ENCODE results near the gene SLC4A8.

Gene SLC4A8

DNA sequence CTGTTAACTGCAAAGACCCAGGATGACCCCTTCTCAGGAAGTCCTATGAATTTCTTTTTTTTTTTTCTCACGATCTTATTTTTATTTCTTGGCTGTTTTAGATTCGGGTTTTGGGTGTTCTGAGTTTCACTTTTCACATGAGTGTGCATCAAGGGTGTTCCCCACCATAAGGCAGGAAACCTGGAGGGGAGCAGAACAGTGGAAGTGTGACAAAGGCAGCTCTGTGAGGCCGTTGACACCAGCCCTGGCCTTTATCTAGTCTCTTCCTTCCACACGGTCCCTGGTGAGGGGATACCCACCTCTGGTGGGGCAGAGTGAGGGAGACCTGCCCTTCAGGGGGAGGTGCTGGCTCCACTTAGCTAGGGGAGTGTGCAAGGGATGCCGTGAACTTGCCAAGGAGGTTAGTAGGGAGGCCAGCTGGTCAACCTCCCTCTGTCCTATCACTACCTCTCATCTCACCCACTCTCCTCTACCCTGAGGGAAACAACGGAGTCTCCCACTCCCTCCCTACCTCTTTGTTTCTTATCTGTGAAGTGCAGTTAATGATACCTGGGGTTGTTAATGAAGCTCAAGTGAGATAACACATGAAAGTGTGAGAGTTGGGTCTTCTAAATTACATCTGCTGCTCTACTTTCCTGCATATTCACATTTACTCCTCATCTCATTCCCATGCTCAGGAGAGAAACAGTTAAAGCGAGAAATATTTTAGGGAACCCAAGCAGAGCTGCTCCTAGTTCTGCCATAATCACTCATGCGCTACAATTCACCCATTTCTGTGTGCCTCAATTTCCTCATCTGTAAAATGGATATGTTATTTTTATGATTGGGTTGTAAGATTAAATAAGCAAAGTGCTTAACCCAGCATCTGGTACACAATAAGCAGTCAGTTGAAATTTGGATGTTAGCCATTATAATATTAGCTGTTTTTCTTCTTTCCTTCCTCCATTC lies 29.1 kb upstream of the SLC4A8 start:
- DNase-seq, result no peak

DNA sequence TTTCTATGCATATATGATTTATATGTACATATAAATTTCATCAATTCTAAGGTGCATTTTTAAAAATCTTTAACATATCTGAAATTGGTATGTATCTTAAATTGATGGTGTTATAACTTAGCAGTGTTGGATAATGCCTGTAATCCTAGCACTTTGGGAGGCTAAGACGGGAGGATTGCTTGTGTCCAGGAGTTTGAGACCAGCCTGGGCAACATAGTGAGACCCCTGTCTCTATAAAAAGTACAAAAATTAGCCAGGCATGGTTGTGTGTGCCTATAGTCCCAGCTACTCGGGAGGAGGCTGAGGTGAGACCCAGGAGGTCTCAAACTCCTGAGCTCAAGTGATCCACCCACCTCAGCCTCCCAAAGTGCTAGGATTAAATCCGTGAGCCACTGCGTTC lies 27.0 kb upstream of the SLC4A8 start:
- DNase-seq, result no peak

DNA sequence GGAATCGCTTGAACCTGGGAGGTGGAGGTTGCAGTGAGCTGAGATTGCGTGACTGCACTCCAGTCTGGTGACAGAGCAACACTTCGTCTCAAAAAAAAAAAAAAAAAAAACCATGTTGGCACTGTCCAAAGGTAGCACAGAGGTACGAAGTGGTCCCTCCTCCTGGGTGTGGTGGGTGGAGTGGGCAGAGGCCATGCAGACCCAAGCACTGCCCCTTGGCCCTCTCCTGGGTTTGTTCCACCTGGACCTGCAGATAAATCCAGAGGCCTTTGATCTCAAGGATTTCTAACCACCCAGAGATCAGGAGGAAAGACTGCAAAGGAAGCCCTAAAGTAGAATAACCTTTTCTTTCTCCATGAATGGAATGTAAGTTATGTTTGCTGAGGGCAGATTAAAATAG lies 24.7 kb upstream of the SLC4A8 start:
- no peak for DNase-seq

DNA sequence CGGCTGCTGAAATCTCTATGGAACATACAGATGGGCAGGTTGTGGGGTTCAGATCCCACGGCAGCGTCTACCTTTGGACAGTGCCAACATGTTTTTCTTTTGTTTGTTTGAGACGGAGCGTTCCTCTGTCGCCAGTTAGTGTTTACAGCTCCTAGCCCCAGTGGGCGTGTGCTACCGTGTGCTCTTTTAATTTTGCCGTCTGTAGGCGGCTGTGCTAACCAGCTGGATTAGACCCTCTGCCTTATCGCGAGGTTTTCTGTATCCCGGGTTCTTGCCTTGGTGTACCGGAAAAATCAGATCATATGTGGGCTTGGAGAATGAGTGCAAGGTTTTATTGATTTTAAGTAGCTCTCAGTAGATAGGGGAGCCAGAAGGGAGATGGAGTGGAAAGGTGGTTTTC lies 23.6 kb upstream of the SLC4A8 start:
- DNase-seq, result no peak

DNA sequence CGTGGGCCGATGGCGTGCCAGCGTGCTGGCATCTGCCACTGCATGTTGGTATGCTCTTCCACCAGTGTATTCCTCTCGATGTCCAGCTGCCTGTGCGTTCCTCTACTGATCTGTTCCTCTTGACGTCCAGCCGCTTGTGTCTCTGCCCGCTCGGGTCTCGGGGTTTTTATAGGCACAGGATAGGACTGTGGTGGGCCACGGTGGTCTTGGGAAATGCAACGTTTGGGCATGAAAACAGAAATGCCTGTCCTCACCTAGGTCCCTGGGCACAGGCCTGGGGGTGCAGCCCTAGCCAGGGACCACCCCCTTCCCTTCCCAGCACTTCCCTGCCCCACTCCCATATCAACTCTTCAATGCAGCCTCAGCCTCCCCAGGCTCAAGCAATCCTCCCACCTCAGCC lies 23.1 kb upstream of the SLC4A8 start:
- DNase-seq, result no peak

DNA sequence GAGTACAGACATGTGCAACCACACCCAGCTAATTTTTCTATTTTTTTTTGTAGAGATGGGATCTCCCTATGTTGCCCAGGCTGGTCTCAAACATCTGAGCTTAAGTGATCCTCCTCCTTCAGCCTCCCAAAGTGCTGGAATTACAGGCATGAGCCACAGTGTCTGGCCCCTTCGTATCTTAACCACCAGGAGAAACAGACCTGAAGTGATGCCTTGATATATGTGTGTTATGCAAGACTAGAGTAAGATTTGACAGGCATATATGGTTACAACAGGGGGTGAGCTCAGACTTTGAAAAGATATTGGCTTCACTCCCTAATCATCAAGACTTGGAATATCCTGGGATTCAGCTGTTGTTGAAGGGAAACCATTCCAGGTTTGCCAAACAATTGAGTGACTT lies 22.7 kb upstream of the SLC4A8 start:
- no peak for DNase-seq

DNA sequence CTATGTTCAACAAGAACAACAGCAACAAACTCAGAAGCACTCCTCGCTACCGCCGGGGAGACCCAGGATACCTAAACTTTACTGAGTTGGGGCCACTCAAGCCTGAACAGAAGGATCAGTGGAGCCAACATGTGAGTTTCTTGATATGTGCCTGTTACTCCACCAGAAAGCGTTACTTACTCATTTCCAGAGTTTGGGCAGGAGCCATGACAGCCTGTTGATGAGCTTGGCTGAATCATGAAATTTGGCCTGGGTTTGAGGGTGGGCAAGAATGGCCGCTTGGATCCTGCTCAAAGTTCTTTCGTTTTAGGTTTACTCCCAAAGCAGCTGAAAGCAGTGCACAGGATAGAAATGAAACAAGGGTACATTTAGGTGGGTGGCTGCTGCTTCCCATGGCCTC lies 21.5 kb upstream of the SLC4A8 start:
- DNase-seq, result no peak

DNA sequence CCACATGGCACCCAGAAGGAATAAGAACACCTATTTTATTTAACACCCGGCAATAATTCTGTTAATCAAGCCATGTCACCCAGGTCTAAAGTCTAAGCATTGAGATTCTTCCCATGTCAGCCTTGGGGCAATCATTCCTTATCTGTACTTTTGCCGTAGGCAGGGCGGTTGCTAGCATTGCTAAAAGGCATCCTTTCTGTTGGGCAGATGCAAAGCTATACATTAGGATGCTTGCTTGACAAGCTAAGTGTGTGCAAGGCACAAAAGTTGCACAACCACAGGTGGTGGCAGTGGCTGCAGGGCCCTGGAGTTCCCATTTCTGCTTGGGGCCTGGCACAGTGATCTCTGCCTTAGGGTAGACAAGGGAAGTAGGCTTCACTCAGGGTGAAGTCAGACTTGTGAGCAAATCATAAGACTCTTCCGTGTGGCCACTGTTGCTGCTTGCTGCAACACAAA lies 20.9 kb upstream of the SLC4A8 start:
- DNase-seq, result no peak

DNA sequence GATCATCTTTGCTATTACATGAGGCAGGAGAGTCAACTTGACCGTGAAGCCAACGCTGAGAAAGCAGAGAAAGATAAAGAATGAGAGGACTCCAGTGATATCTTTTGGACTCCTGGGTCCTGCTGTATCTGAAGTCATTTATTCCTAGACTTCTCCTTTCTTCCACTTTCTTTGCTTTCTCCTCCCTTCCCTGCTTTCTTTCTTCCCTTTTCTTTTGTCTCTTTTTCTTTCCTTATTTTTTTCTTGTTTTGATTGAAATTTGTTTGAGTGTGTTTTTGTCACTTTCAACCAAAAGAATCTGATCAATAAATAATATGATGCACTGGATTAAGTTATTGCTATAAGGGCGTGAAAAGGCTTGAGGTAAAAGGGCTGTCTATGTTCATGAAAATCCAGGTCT lies 20.0 kb upstream of the SLC4A8 start:
- no peak for DNase-seq

DNA sequence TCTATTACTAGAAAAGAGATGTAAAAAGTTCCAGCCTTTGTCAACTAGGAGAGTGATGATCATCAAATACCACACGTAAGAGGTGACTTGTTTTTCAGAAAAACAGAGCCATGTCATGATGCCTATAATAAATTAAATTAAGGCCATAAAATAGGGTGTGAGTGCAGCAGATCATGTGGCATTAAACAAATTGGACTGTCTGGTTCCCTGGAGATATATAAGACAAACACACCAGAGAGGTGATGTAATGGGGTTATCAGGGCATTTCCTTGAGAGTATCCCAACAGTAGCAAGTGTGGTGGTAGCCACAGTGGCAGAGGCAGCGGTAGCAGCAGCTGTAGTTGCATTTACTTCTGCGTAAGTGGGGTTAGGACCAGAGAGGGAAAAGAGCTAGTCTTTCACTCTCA lies 18.8 kb upstream of the SLC4A8 start:
- no peak for DNase-seq

DNA sequence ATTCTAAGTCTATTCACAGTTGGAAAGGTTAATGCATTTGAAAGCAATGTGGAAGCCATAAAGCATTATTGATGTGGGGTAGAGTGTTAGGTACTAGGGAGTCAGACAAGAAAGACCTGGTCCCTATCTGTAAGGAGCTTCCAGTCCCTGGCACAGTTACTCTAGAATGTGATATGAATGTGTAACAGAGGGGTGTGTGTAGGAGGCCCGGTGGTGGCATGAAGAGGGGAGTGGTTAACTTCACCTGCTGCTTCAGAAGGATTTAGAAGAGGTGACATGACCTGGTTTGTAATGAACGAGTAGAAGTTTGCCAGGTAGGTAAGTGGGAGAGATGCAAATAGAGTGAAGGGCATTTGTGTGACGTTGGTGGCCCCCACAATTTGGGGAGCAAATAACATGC lies 18.3 kb upstream of the SLC4A8 start:
- DNase-seq, result no peak

DNA sequence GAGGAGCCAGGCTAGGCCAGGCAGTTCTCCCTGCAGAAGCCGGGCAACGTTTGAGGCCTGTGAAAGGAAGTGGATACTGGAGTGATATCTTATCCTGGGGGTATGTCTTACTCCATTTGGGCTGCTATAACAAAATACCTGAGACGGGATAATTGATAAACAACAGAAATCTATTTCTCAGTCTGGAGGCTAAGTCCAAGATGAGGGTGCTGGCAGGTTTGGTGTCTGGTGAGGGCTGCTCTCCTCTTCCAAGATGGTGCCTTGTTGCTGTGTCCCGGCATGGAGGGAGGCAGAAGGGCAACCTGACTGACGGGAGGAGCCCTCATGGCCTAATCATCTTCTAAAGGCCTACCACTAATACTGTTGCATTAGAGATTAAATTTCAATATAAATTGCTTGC lies 17.8 kb upstream of the SLC4A8 start:
- no peak for DNase-seq

DNA sequence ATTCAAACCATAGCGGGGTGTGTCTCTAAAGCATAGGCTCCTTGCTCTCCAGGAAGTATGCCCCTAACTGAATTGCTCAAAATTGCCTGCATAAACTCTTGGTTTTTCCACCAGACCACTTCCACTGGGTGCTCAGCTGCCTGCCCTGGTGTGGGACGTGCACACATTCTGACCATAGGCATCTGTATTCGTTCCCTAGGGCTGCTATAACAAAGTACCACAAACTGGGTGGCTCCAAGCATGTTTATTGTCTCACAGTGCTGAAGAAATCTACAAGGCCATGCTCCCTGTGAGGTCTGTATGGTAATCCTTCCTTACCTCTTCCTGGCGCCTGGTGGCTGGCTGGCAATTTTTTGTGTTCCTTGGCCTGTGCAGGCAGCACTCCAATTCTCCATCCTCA lies 17.0 kb upstream of the SLC4A8 start:
- no peak for DNase-seq

DNA sequence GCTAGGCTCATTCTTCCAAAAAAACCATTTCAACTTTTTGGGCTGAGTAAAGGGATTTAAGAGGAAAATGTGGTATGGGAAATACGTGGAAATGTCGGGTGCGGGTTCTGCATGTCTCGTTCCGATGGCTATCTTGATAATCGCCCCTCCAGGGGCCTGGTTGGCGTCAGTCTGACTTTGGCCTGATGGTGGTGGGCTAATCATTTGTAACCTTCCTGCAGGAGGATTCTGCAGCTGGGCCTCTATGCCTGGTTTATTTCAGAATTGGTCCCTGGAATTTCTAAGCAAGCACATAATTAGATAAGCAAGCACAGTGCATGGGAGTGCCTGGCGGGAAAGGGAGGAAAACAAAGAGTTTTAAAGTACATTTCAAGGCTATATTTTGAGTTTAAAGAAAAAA lies 14.8 kb upstream of the SLC4A8 start:
- no peak for DNase-seq

DNA sequence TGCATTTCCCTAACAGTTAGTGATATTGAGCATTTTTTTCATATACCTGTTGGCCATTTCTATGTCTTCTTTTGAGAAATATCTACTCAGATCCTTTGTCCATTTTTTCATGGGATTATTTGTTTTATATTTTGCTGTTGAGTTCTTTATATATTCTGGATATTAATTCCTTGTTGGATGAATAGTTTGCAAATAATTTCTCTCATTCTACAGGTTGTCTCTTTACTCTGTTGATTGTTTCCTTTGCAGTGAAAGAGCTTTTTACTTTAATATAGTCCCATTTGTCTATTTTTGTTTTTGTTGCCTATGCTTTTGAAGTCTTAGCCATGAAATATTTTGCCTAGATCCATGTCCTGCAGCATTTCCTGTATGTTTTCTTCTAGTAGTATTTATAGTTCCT lies 11.5 kb upstream of the SLC4A8 start:
- DNase-seq, result no peak

DNA sequence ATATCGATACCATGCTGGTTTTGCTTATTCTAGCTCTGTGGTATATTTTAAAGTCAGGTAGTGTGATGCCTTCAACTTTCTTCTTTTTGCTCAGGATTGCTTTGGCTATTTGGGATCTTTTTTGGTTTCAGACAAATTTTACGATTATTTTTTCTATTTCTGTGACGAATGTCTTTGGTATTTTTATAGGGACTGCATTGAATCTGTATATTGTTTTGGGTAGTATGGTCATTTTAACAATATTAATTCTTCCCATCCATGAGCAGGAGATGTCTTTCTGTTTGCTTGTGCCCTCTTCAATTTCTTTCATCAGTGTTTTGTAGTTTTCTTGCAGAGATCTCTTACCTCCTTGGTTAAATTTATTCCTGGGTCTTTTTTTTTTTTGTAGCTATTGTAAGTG lies 10.8 kb upstream of the SLC4A8 start:
- DNase-seq, result no peak

DNA sequence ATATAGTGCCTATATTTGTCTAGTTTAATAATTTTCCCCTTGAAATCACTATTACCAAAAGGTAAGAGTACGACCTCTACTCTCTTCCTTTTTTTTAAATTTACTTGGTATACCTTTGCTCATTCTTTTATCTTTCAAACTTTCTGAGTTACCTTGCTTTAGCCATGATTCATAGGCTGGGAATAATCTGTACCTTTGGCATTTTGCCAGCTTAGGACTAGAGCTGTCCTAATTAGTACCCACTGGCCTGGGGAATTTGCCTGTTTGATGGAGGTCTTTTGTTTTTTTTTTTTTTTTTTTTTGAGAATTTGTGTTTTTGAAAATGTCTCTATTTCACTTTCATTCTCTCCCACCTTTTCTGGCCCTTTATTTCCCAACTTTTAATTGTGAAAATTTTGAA lies 8.7 kb upstream of the SLC4A8 start:
- peak; percentile 11 for DNase-seq

DNA sequence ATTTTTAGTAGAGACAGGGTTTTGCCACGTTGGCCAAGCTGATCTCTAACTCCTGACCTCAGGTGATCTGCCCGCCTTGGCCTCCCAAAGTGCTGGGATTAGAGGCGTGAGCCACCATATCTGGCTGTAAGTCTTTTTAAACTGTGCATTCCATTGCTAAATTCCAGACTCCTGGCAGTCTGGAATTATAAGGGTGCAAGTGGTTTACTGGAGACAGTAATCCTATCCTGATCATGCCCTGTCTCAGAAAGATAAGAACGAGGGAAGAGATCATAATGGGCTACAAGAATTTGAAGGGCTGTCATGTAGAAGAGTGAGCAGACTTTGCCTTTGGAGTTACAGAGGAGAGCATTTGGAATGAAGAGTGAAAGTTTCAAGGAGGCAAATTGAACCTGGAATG lies 6.8 kb upstream of the SLC4A8 start:
- no peak for DNase-seq

DNA sequence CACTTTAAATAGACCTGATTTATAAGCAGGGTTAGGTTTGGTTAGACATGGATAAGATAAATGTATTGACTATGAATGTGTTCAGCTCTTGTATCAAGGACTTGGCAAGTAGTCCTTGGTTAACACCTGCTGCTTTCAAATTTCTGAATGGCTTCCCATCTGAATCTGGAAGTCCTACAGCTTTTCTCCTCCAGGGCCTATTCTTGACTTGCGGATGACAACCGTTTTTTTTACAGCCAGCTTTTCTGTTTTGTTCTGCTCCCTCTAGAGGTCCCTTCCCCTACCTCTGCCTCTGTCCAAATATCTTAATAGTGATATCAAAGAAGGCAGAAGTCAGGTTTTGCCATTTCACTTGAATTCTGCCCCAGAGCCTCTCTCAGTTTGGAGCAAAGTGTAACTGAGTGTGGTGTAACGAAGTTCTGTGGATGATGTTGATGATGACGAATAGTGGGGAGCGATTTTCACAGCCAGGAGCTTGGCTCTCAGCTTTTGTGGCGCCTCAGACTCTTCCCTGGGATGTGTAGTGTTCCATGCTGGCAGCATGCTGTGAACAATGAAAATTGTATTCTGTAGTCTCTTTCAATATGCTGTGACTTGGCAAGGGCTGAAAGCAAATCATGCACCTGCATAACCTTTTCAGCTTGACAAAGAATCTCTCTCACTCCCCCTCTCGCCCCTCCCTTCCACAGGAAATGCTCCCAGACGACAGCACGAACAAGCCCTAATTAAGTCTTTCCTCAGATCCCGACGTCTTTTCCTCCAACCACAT lies 5.0 kb upstream of the SLC4A8 start:
- DNase-seq, result peak; percentile 94

DNA sequence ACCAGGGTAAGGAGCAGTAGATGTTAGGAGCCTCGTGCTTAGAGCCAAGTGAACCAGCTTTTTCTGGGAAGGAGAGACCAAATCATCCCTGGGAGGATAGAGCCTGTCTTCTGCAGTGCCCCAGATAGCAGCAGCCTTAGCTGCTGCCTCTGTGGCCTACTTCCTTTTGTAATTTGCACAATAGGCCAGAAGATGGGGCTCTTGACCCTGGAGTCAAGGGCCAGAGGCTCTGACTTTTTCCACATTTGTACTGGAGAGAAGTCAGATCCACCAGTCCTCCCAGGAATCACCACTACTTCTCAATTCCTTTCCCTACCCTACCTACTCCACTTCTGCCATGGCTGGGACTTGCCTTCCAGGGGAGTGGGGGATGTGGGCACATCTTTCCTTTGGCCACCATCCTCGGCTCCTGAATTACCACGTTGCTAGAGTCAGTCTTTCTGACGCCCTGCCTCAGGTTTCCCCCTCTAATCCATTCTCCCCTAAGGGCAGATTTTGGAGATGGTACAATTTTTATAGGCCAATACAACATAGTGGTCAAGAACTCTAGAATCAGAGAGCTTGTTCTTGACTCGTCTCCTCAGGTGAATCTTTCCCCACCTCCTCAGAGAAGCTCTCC lies 3.3 kb upstream of the SLC4A8 start:
- DNase-seq, result peak; percentile 73

DNA sequence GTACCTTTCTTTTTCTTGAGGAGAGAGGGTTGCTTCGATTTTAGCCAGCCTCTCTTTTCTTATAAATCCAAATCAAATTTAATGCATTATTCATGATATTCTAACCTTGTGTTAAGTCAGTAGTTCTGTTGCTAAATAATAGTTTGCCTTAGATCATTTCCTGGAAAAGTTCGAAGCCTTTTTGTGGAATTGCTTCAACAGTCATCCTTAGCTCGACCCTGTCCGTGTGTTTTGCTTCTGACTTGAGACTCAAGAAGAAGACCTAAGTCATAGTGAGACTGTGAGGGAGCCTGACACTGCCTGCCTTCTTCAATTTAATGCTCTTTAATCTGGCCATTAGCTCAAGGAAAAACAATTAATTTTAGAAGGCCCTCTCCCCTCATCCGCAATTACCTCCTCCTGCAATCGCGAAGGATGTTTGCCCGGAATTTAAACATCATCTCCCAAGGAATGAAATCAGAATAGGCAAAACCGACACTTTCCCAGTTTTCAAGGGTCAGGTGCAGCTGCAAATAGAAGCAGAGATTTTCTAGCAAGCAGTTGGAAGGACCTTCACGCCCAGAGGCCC lies 453 bp upstream of the SLC4A8 start:
- no peak for DNase-seq

DNA sequence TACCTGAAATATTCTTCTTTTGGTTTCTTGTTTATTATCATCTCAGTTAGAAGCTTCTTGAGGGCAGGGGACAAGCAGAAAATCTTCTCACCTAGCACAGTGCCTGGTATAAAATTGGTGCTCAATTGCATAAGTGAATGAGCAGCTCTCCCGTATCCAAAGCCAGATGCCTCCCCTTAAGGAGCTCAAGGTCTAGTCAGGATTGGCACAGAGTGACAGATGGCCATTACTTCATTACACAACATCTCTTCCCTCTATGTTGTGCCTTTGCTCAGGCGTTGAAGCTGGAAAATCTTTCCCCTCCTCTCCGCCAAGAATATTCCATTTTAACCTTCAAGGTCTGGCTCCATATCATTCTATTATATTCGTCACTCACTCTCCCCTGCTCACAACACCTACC lies 3.6 kb downstream of the SLC4A8 start:
- no peak for DNase-seq

DNA sequence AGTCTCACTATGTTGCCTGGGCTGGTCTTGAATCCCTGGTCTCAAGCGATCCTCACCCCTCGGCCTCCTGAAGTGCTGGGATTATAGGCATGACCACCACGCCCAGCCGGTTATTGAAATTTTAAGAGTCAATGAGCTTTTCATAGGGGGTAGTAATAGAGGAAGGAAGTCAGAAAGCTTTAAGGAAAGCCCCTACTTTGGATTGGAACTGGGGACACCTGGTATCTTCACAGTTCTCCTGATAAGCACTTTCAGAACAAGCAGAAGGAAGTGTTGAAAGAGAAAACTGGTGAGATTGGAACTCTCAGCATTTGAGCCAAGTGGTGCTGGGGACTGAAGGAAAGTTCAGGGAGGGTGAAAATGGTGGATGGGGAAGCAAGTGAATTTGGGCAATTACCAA lies 5.1 kb downstream of the SLC4A8 start:
- no peak for DNase-seq
